Choroid plexus epithelial cell (primary cell): ENCODE results near the gene ZNF835.

ENCODE experiments used
- DNase-seq: peaks from one replicate; pipeline ENCODE4 v3.0.0-alpha.2; 2010; ENCODE audit warnings: low read depth
- H3K4me3 ChIP-seq: 2 replicates; pipeline ENCODE4 v1.5.1; 2011; ENCODE audit warnings: low read depth, mild to moderate bottlenecking, control low read depth, low read length, moderate library complexity
- CTCF ChIP-seq: conservative IDR thresholded peaks from 2 replicates; pipeline ENCODE4 v1.5.1; 2011; ENCODE audit warnings: low read depth, mild to moderate bottlenecking, control low read depth, inconsistent platforms, low read length, moderate library complexity

ZNF835 gene

GRCh38 chr19:56671613-56671994 lies at the start of gene ZNF835:
Gene ZNF835, minus strand, starts transcription at chr19:56671757. Its CDS starts 6,559 bp downstream, at chr19:56665198.
- DNase-seq = peak; percentile 38
- H3K4me3 ChIP-seq = peak within 1 kb of the TSS; percentile 22
- no peak for TF ChIP-seq CTCF

- no peak for DNase-seq
- TF ChIP-seq CTCF = no peak
- H3K4me3 ChIP-seq = no peak overlapping the region
Measured at GRCh38 chr19:56720281-56720680, 48.7 kb upstream of the ZNF835 start.

GRCh38 chr19:56718231-56718630 lies 46.7 kb upstream of the ZNF835 start:
- no peak overlapping the region for H3K4me3 ChIP-seq
- TF ChIP-seq CTCF = no peak
- DNase-seq = no peak

- DNase-seq = no peak
- TF ChIP-seq CTCF = no peak
- H3K4me3 ChIP-seq = no peak overlapping the region
Measured at GRCh38 chr19:56712611-56713276, 41.2 kb upstream of the ZNF835 start.

GRCh38 chr19:56710437-56710836 lies 38.9 kb upstream of the ZNF835 start:
- TF ChIP-seq CTCF = no peak
- H3K4me3 ChIP-seq = no peak overlapping the region
- DNase-seq = no peak

- DNase-seq = no peak
- no peak for TF ChIP-seq CTCF
- H3K4me3 ChIP-seq = no peak overlapping the region
Measured at GRCh38 chr19:56707821-56708220, 36.3 kb upstream of the ZNF835 start.

- no peak overlapping the region for H3K4me3 ChIP-seq
- no peak for DNase-seq
- no peak for TF ChIP-seq CTCF
Measured at GRCh38 chr19:56705939-56706338, 34.4 kb upstream of the ZNF835 start.
